Astrocyte (in vitro differentiated cells and primary cell): ENCODE results near the gene PRRG2.

Experiments
- CTCF ChIP-seq: IDR thresholded peaks from 2 replicates; pipeline ENCODE4 v1.5.1; 2011; ENCODE audit warnings: low read depth, mild to moderate bottlenecking, inconsistent platforms, low read length, moderate library complexity; ENCODE audit not compliant: insufficient read depth
- EZH2 ChIP-seq: IDR thresholded peaks from 2 replicates; pipeline ENCODE4 v1.6.1; 2012; ENCODE audit warnings: mild to moderate bottlenecking, low read length, inconsistent platforms; ENCODE audit not compliant: insufficient read depth

- TF ChIP-seq CTCF = no peak
- no peak for TF ChIP-seq EZH2
Measured at GRCh38 chr19:49594993-49595818, 14.1 kb downstream of the PRRG2 start.
